Calu3 (cell line): ENCODE measurements around the gene CHADL. TPM values are rescaled to one million over a fixed set of nuclear protein-coding genes. Genes with fewer than 3 reads are reported as not detected.
A peak's percentile ranks its signal among the peaks of the same experiment; 100 is the strongest.

Experiments used
- BruUV-seq: library from RNA; stranded (reverse); fragments of 400-500 nt; replicated peaks from 2 replicates; lab custom pipeline; 2021; lab: Mats Ljungman, UMichigan
- CTCF ChIA-PET: fragments of 300-600 bp; sonication (Branson Sonifier 250); formaldehyde crosslinking; loops from one replicate; lab custom pipeline; 2022; ENCODE audit warnings: antibody characterized with exemption; lab: Charles Lee
- DNase-seq: peaks from one replicate; pipeline ENCODE4 v3.0.0; 2022
- H3K27ac Mint-ChIP-seq: one replicate; pipeline ENCODE4 v1.8.0; 2022; ENCODE audit warnings: mixed read lengths; ENCODE audit not compliant: unreplicated experiment
- H3K27me3 Mint-ChIP-seq: one replicate; pipeline ENCODE4 v1.8.0; 2022; ENCODE audit warnings: mixed read lengths; ENCODE audit not compliant: unreplicated experiment
- H3K36me3 Mint-ChIP-seq: one replicate; pipeline ENCODE4 v1.8.0; 2022; ENCODE audit warnings: mild to moderate bottlenecking, moderate library complexity, mixed read lengths; ENCODE audit not compliant: insufficient read depth, unreplicated experiment
- H3K4me1 Mint-ChIP-seq: one replicate; pipeline ENCODE4 v1.8.0; 2022; ENCODE audit warnings: mild to moderate bottlenecking, low read depth, mixed read lengths; ENCODE audit not compliant: unreplicated experiment
- H3K4me3 Mint-ChIP-seq: one replicate; pipeline ENCODE4 v1.8.0; 2022; ENCODE audit warnings: mild to moderate bottlenecking, low read depth, moderate library complexity, mixed read lengths; ENCODE audit not compliant: unreplicated experiment
- H3K9me3 Mint-ChIP-seq: one replicate; pipeline ENCODE4 v1.8.0; 2022; ENCODE audit warnings: low read depth, mixed read lengths; ENCODE audit not compliant: unreplicated experiment
- intact Hi-C: fragments of 100-400 bp; cut with micrococcal nuclease; formaldehyde crosslinking; loops from one replicate; pipeline ENCODE4 v1.10.0; 2022; ENCODE audit not compliant: unreplicated experiment
- total RNA-seq: library from RNA; stranded (reverse); gene quantifications from 2 replicates; pipeline ENCODE4 v1.2.3, GENCODE V29; 2022
- TF ChIP-seq, protein P1 (sequence below): fragments of 200-600 bp; IDR thresholded peaks from one replicate; pipeline ENCODE4 v1.8.0; 2022; ENCODE audit warnings: antibody characterized with exemption; ENCODE audit not compliant: unreplicated experiment

CHADL gene
- total RNA-seq, 1 experiment from 2014 or later: 0.73 TPM

DNA sequence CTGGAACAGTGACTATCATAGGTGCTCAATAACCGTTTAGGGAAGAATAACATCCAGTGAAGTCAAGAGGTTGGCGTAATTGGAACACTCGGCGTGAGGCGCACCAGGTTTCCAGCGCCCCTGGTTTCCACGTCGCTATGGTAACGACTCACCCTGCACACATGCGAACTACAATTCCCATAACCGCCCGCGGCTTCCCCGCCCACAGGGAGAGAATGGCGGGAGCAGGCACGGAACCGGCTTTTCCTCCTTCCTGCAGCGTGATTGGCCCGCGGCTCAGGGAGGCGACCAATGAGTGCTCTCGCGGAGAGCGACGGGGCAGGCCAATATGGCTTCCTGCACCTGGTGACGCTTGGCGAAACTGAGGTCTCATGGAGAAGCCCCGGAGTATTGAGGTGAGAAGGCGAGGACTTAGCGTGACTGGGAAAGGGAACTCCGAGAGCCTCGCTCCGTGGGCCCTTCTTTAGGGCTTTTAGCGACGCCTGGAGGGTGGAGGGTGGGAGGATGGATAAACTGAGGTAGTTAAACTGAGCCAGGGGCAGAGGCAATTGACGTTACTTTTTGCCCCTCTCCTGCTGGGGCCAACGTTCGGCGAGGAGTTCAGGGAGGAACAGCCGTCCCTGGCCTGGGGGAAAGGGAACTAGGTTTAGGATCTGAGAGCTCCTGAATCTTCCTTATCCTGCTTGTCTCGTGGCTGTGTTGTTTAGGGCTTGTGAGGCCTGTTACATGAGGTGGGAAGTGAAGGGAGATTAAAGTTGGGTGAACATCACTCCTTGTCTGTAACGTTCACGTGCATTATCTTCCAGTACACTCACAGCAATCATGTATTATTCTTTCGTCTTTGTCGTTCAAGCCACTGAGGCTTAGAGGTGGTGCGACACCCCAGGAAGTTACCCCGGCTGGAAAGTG lies 35.5 kb downstream of the CHADL start, which contains the start of gene L3MBTL2:
Gene L3MBTL2, plus strand, starts transcription at position 321 of the 909 bp plus-strand sequence. Its CDS starts 51 bp downstream, at position 372.
- H3K36me3 Mint-ChIP-seq: peaks cover 19% of the 10 kb centered on the region
- intact Hi-C loops: no loop called here
- BruUV-seq: TSS peak; percentile 83
- H3K27me3 Mint-ChIP-seq: peaks cover 17% of the 10 kb centered on the region
- peak; percentile 99 for DNase-seq
- peak within 1 kb of the TSS; percentile 93 for H3K4me3 Mint-ChIP-seq
- TF ChIP-seq, protein P1, sequence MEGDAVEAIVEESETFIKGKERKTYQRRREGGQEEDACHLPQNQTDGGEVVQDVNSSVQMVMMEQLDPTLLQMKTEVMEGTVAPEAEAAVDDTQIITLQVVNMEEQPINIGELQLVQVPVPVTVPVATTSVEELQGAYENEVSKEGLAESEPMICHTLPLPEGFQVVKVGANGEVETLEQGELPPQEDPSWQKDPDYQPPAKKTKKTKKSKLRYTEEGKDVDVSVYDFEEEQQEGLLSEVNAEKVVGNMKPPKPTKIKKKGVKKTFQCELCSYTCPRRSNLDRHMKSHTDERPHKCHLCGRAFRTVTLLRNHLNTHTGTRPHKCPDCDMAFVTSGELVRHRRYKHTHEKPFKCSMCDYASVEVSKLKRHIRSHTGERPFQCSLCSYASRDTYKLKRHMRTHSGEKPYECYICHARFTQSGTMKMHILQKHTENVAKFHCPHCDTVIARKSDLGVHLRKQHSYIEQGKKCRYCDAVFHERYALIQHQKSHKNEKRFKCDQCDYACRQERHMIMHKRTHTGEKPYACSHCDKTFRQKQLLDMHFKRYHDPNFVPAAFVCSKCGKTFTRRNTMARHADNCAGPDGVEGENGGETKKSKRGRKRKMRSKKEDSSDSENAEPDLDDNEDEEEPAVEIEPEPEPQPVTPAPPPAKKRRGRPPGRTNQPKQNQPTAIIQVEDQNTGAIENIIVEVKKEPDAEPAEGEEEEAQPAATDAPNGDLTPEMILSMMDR: no peak
- CTCF ChIA-PET: interaction anchor here (0.6 kb wide), 1 partner anchor 176 kb away, joined by 5 read pairs; no protein-coding TSS in a partner anchor
- no peaks in the 10 kb centered on the region for H3K9me3 Mint-ChIP-seq
- H3K4me1 Mint-ChIP-seq: peaks cover 24% of the 10 kb centered on the region
- H3K27ac Mint-ChIP-seq: peak within 1 kb of the TSS; percentile 98

DNA sequence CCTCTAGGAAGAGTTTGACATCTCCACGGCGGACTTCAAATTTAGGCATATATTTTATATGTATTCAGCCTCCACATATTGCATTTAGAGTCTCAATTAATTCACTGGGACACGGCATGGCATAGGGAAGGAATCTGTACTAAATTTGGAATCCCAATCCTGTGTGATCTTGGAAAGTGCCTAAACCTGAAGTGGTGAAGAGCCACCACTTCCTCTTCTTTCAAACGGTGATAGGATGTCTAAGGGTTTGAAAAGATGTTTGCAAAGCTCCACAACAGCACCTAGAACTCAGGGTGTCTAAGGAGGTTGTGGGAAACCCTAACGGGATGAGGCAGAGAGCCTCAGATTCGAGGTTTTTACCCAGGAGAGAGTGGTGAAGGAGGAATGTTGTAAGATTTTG lies 36.7 kb downstream of the CHADL start:
- H3K36me3 Mint-ChIP-seq: peaks cover 28% of the 10 kb centered on the region
- no TSS peak for BruUV-seq
- TF ChIP-seq, protein P1: no peak
- H3K4me3 Mint-ChIP-seq: peak overlapping the region; percentile 93
- CTCF ChIA-PET: no interaction called here
- intact Hi-C loops: no loop called here
- no peak for DNase-seq
- H3K27me3 Mint-ChIP-seq: peaks cover 17% of the 10 kb centered on the region
- peaks cover 33% of the 10 kb centered on the region for H3K4me1 Mint-ChIP-seq
- no peaks in the 10 kb centered on the region for H3K9me3 Mint-ChIP-seq
- no peak overlapping the region for H3K27ac Mint-ChIP-seq

DNA sequence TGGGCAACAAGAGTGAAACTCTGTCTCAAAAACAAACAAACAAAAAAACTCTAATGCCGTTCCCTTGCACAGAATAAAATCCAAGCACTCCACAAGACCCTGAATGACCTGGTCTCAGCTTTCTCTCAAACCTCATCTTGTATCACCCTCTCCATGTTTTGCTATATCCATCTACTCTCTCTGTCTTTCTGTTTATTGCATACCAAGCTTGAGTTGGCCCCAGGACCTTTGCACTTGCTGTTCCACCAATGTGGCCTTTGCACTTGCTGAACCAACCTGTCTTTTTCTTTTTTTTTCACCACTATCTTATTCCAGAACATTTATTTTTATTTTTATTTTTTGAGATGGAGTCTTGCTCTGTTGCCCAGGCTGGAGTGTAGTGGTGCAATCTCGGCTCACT lies 37.6 kb downstream of the CHADL start:
- CTCF ChIA-PET: no interaction called here
- no TSS peak for BruUV-seq
- Mint-ChIP-seq H3K4me1 (peaks cover 39% of the 10 kb centered on the region), H3K4me3 (no peak overlapping the region), H3K27ac (no peak overlapping the region), H3K27me3 (peaks cover 17% of the 10 kb centered on the region), H3K9me3 (no peaks in the 10 kb centered on the region), H3K36me3 (peaks cover 32% of the 10 kb centered on the region)
- intact Hi-C loops: no loop called here
- TF ChIP-seq, protein P1: no peak
- no peak for DNase-seq

DNA sequence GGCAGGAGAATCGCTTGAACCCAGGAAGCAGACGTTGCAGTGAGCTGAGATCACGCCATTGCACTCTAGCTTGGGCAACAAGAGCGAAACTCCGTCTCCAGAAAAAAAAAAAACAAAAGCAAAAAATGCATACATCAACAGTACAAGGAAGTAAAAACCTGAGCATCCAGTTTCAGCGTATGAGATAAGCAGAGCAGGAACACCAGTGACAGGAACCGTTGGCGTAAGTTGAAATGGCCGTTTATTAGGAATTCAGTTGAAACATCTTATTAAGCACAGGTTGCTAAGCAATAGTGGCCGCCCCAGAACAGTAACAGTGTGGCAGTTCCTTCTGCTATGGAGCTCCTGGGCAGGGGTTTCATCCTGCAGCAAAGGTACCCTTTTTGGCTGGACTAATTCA lies 39.6 kb downstream of the CHADL start:
- Mint-ChIP-seq H3K27me3 (peaks cover 17% of the 10 kb centered on the region), H3K27ac (no peak overlapping the region)

More for the DNA sequence above, 39.6 kb downstream of the CHADL start:
- peaks cover 45% of the 10 kb centered on the region for H3K4me1 Mint-ChIP-seq
- intact Hi-C loops: no loop called here
- H3K4me3 Mint-ChIP-seq: no peak overlapping the region
- BruUV-seq: no TSS peak
- DNase-seq: peak; percentile 30
- CTCF ChIA-PET: no interaction called here
- TF ChIP-seq, protein P1: no peak
- peaks cover 42% of the 10 kb centered on the region for H3K36me3 Mint-ChIP-seq
- no peaks in the 10 kb centered on the region for H3K9me3 Mint-ChIP-seq
